ENCODE results near the gene IGSF21.

GRCh38 chr1:18109058-18109755 lies 1.6 kb downstream of the IGSF21 start:
- TF ChIP-seq, protein P1, sequence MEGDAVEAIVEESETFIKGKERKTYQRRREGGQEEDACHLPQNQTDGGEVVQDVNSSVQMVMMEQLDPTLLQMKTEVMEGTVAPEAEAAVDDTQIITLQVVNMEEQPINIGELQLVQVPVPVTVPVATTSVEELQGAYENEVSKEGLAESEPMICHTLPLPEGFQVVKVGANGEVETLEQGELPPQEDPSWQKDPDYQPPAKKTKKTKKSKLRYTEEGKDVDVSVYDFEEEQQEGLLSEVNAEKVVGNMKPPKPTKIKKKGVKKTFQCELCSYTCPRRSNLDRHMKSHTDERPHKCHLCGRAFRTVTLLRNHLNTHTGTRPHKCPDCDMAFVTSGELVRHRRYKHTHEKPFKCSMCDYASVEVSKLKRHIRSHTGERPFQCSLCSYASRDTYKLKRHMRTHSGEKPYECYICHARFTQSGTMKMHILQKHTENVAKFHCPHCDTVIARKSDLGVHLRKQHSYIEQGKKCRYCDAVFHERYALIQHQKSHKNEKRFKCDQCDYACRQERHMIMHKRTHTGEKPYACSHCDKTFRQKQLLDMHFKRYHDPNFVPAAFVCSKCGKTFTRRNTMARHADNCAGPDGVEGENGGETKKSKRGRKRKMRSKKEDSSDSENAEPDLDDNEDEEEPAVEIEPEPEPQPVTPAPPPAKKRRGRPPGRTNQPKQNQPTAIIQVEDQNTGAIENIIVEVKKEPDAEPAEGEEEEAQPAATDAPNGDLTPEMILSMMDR (IDR thresholded peaks at IDR 0.05) = no peak
- TF ChIP-seq EP300 (IDR thresholded peaks at IDR 0.05) (no peak), POLR2A (IDR thresholded peaks at IDR 0.05) (no peak), POLR2AphosphoS5 (IDR thresholded peaks at IDR 0.05) (no peak)

Measured in suprapubic skin (tissue), 4 donors.